IMR-90 (cell line): ENCODE measurements around the gene KRT4. TPM values are rescaled to one million over a fixed set of nuclear protein-coding genes. Genes with fewer than 3 reads are reported as not detected.

Source experiments
- ATAC-seq: fragments of 200-7000 bp; cut with Tn5 transposase; 2 replicates; pipeline ENCODE4 v1.9.1; 2020; ENCODE audit warnings: low read depth, mild to moderate bottlenecking, moderate library complexity
- BruUV-seq: library from RNA; stranded (reverse); fragments of 400-500 nt; replicated peaks from 2 replicates; lab custom pipeline; 2021; lab: Mats Ljungman, UMichigan
- CTCF ChIA-PET: fragments of 300-600 bp; formaldehyde crosslinking; extraction: SDS; loops from one replicate; lab custom pipeline; 2021; ENCODE audit warnings: antibody characterized with exemption; lab: Yijun Ruan, JAX
- POLR2A ChIA-PET: fragments of 300-600 bp; sonication (Branson Sonifier 250); formaldehyde crosslinking; loops from one replicate; lab custom pipeline; 2022; ENCODE audit warnings: antibody characterized with exemption; ENCODE audit not compliant: unreplicated experiment; lab: Charles Lee
- DNase-seq: peaks from one replicate; pipeline ENCODE4 v3.0.0; 2013
- H2AFZ ChIP-seq: replicated peaks from 2 replicates; pipeline ENCODE3; 2013; ENCODE audit warnings: low read length, mild to moderate bottlenecking; ENCODE audit not compliant: poor library complexity
- H2AK5ac ChIP-seq: 2 replicates; pipeline ENCODE4 v1.6.1; 2013; ENCODE audit warnings: low read depth, low read length, inconsistent platforms
- H2AK9ac ChIP-seq: replicated peaks from 2 replicates; pipeline ENCODE3; 2013; ENCODE audit warnings: mild to moderate bottlenecking, low read depth, low read length, moderate library complexity; ENCODE audit not compliant: poor library complexity
- H2BK120ac ChIP-seq: 2 replicates; pipeline ENCODE4 v1.6.1; 2013; ENCODE audit warnings: low read depth, low read length, inconsistent platforms
- H2BK15ac ChIP-seq: 3 replicates; pipeline ENCODE4 v1.6.1; 2013; ENCODE audit warnings: low read depth, low read length, inconsistent platforms
- H2BK20ac ChIP-seq: 2 replicates; pipeline ENCODE4 v1.6.1; 2013; ENCODE audit warnings: low read depth, mild to moderate bottlenecking, inconsistent platforms, low read length, moderate library complexity
- H2BK5ac ChIP-seq: 2 replicates; pipeline ENCODE4 v1.6.1; 2013; ENCODE audit warnings: mild to moderate bottlenecking, low read depth, low read length, inconsistent platforms; ENCODE audit not compliant: poor library complexity, severe bottlenecking
- H3K14ac ChIP-seq: replicated peaks from 2 replicates; pipeline ENCODE4 v1.6.1; 2013; ENCODE audit warnings: low read depth, low read length, inconsistent platforms
- H3K18ac ChIP-seq: 2 replicates; pipeline ENCODE4 v1.6.1; 2013; ENCODE audit warnings: low read depth, low read length, control low read depth
- H3K23ac ChIP-seq: 2 replicates; pipeline ENCODE4 v1.6.1; 2013; ENCODE audit warnings: low read depth, low read length, inconsistent platforms
- H3K27ac ChIP-seq: 2 replicates; pipeline ENCODE4 v1.5.1; 2013; ENCODE audit warnings: mild to moderate bottlenecking, control low read depth, low read length; ENCODE audit not compliant: insufficient read depth
- H3K27me3 ChIP-seq: 2 replicates; pipeline ENCODE4 v1.6.1; 2013; ENCODE audit warnings: low read length; ENCODE audit not compliant: control insufficient read depth, insufficient read depth
- H3K36me3 ChIP-seq: 2 replicates; pipeline ENCODE4 v1.6.1; 2013; ENCODE audit warnings: low read length, mixed read lengths; ENCODE audit not compliant: control insufficient read depth, insufficient read depth
- H3K4ac ChIP-seq: 2 replicates; pipeline ENCODE4 v1.6.1; 2013; ENCODE audit warnings: low read depth, low read length, inconsistent platforms
- H3K4me1 ChIP-seq: 2 replicates; pipeline ENCODE4 v1.6.1; 2013; ENCODE audit warnings: low read length, mixed read lengths; ENCODE audit not compliant: control insufficient read depth, insufficient read depth
- H3K4me2 ChIP-seq: 2 replicates; pipeline ENCODE4 v1.6.1; 2013; ENCODE audit warnings: low read depth, mild to moderate bottlenecking, control low read depth, low read length, moderate library complexity
- H3K4me3 ChIP-seq: 2 replicates; pipeline ENCODE4 v1.5.1; 2013; ENCODE audit warnings: low read depth, mild to moderate bottlenecking, control low read depth, low read length, moderate library complexity; ENCODE audit not compliant: insufficient read depth
- H3K56ac ChIP-seq: 2 replicates; pipeline ENCODE4 v1.6.1; 2013; ENCODE audit warnings: low read length, inconsistent platforms; ENCODE audit not compliant: insufficient read depth; ENCODE audit errors: extremely low read depth
- H3K79me1 ChIP-seq, 2 experiments: 2 replicates each; pipeline ENCODE4 v1.6.1; 2013; ENCODE audit warnings: low read length in 2 of 2, inconsistent platforms in 1 of 2, low read depth in 1 of 2
- H3K9ac ChIP-seq: 2 replicates; pipeline ENCODE4 v1.6.1; 2013; ENCODE audit warnings: low read depth, low read length, control low read depth
- H3K9me1 ChIP-seq: 2 replicates; pipeline ENCODE4 v1.6.1; 2013; ENCODE audit warnings: low read length, inconsistent platforms; ENCODE audit not compliant: insufficient read depth
- H3K9me3 ChIP-seq: 2 replicates; pipeline ENCODE4 v1.6.1; 2013; ENCODE audit warnings: low read length; ENCODE audit not compliant: control insufficient read depth, insufficient read depth
- H4K20me1 ChIP-seq: 2 replicates; pipeline ENCODE4 v1.6.1; 2013; ENCODE audit warnings: low read length, inconsistent platforms; ENCODE audit not compliant: insufficient read depth
- H4K5ac ChIP-seq: 2 replicates; pipeline ENCODE4 v1.6.1; 2013; ENCODE audit warnings: mild to moderate bottlenecking, low read depth, low read length, control low read depth
- H4K8ac ChIP-seq, 2 experiments: 2 replicates each; pipeline ENCODE4 v1.6.1; 2013; ENCODE audit warnings: low read depth in 2 of 2, low read length in 2 of 2, control low read depth in 1 of 2, inconsistent platforms in 1 of 2
- H4K91ac ChIP-seq: 2 replicates; pipeline ENCODE4 v1.6.1; 2013; ENCODE audit warnings: low read depth, low read length, inconsistent platforms; ENCODE audit not compliant: insufficient read depth
- CEBPB ChIP-seq: IDR thresholded peaks from 2 replicates; pipeline ENCODE4 v1.6.1; 2012; ENCODE audit warnings: low read depth, low read length, improper control_type of control experiment
- FOS ChIP-seq: fragments of 150-350 bp; IDR thresholded peaks from 2 replicates; pipeline ENCODE4 v1.6.1; 2016; ENCODE audit warnings: low read depth, low read length
- MAFK ChIP-seq: IDR thresholded peaks from 2 replicates; pipeline ENCODE4 v1.6.1; 2012; ENCODE audit warnings: low read depth, low read length, improper control_type of control experiment
- NFE2L2 ChIP-seq: fragments of 150-350 bp; IDR thresholded peaks from 2 replicates; pipeline ENCODE4 v1.6.1; 2016; ENCODE audit warnings: low read depth, mild to moderate bottlenecking, low read length
- SMC3 ChIP-seq: fragments of 150-350 bp; IDR thresholded peaks from 2 replicates; pipeline ENCODE4 v1.6.1; 2016; ENCODE audit warnings: low read depth, mild to moderate bottlenecking, antibody characterized with exemption, low read length, moderate library complexity
- WGBS, 2 experiments: methylation state at CpG; one replicate each; pipeline versions ENCODE4 v1.1.5 to v1.1.7; 2013; ENCODE audit warnings: missing lambda C conversion rate in 2 of 2; ENCODE audit not compliant: insufficient read length in 1 of 2; ENCODE audit errors: extremely low coverage in 2 of 2; 5-methylcytosine and 5-hydroxymethylcytosine counted together
- dilution Hi-C: fragments of 300-500 bp; cut with HindIII; formaldehyde crosslinking; loops from one replicate; pipeline ENCODE4 v1.14.3; 2018; ENCODE audit warnings: low sequenced_read_pairs; ENCODE audit not compliant: unreplicated experiment
- in situ Hi-C: fragments of 300-500 bp; cut with MboI; formaldehyde crosslinking; loops from 3 replicates; pipeline ENCODE4 v1.14.3; 2019; ENCODE audit warnings: low sequenced_read_pairs, inconsistent platforms, mixed read lengths
- intact Hi-C: fragments of 100-400 bp; cut with micrococcal nuclease; formaldehyde crosslinking; loops from 2 replicates; pipeline ENCODE4 v1.10.0; 2022
- polyA plus RNA-seq, 3 experiments: library from polyadenylated mRNA; depleted of rRNA; stranded (reverse); fragments of >200 nt; gene quantifications; 2 replicates each; pipeline ENCODE4 v1.2.3, GENCODE V29; 2012; ENCODE audit warnings: low replicate concordance in 1 of 3
- total RNA-seq: library from RNA; depleted of rRNA; stranded (reverse); fragments of >200 nt; gene quantifications from 2 replicates; pipeline ENCODE4 v1.2.3, GENCODE V29; 2012

KRT4 gene
- total and polyA plus RNA-seq, 2 of the 4 experiments (the other 2 are of a cell fraction) = under 0.01 to 0.07 TPM

DNA sequence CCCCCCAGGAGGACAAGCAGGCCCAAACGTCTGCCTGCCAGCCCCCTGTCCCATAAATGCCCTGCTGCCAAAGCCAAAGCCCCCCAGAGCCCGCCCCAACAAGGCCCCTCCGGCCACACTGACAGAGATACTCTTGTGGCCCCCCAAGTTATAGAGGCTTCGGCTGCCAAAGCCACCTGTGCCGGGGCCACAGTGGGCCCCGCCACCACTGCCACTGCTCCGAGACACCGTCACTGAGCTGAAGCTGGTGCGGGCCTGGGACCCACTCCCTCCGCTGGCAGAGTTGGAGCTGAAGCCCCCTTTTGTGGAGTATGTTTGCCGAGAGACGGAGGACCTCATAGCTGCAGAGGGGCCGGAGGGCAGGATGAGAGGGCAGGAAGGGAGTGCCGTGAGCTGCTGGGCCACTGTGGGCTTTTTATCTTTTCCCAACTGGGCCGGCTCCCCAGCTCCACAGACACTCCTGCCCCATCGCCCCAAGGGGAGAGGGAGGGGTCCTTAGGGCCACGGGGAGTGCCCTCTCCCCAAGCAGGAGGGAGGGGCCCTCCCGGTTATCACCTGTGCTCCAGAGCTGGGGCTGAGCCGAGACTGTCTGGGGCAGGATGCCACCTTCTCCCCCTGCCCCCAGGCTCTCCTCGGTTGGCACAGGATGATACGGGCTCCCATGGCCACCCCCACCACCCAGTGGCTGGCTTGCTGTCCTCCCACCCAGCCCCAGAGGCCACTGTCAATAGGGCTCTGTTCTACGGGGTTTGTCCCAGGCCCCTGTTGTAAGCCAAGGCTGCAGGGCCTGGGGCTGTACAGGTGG lies 20.2 kb upstream of the KRT4 start, which contains the start of gene KRT79:
KRT79 (minus strand) TSS at position 390 of the 805 bp plus-strand sequence; CDS start at position 339, 51 bp downstream.
- H3K4me3 ChIP-seq = no peak within 1 kb of the TSS
- no TSS peak for BruUV-seq
- no peak within 1 kb of the TSS for H3K4me2 ChIP-seq
- TF ChIP-seq SMC3 (no peak), NFE2L2 (no peak), MAFK (no peak), CEBPB (no peak), FOS (no peak)
- H3K4ac ChIP-seq = no peak within 1 kb of the TSS
- H3K23ac ChIP-seq = no peak within 1 kb of the TSS
- peak within 1 kb of the TSS; percentile 81 for H4K91ac ChIP-seq
- no peak within 1 kb of the TSS for H3K14ac ChIP-seq
- H2AK5ac ChIP-seq = peak within 1 kb of the TSS; percentile 49; the same call in 1 of the 2 replicates
- dilution Hi-C loops = no loop called here
- no peak within 1 kb of the TSS for H4K5ac ChIP-seq
- H3K9me3 ChIP-seq = no peaks in the 10 kb centered on the region
- H2BK15ac ChIP-seq = no peak within 1 kb of the TSS
- H2AFZ ChIP-seq = no peak within 1 kb of the TSS
- POLR2A ChIA-PET = no interaction called here
- ATAC-seq (no peak), DNase-seq (no peak)
- H3K56ac ChIP-seq = no peak within 1 kb of the TSS
- no peak within 1 kb of the TSS for H2AK9ac ChIP-seq
- H3K79me1 ChIP-seq = no peaks in the 10 kb centered on the region
- peak within 1 kb of the TSS; percentile 54 for H2BK120ac ChIP-seq
- H4K8ac ChIP-seq = no peak within 1 kb of the TSS
- no peaks in the 10 kb centered on the region for H3K36me3 ChIP-seq
- H3K27ac ChIP-seq = no peak within 1 kb of the TSS
- no peaks in the 10 kb centered on the region for H4K20me1 ChIP-seq
- intact Hi-C loops = no loop called here
- H2BK5ac ChIP-seq = no peak within 1 kb of the TSS
- in situ Hi-C loops = no loop called here
- peaks cover 20% of the 10 kb centered on the region for H3K9me1 ChIP-seq
- H3K9ac ChIP-seq = no peak within 1 kb of the TSS
- H3K4me1 ChIP-seq = peaks cover 18% of the 10 kb centered on the region
- H2BK20ac ChIP-seq = peak within 1 kb of the TSS; percentile 62; the same call in 1 of the 2 replicates
- WGBS, 2 experiments = 100% methylated on average over 1 of the region's 22 CpGs; no CpG with 5 or more reads in 1 of the 2 experiments
- peaks cover 4% of the 10 kb centered on the region; the same call in 1 of the 2 replicates for H3K27me3 ChIP-seq
- H3K18ac ChIP-seq = no peak within 1 kb of the TSS
- CTCF ChIA-PET = no interaction called here
